T-helper 1 cell treated with Interleukin-12 subunit alpha and Interleukin-12 subunit beta and Interleukin-4 antibody, amounts not matched to agents 30 μg/mL and 1 μg/mL, for 36 hours (primary cell): ENCODE data around the gene ZAR1.
A peak's percentile ranks its signal among the peaks of the same experiment; 100 is the strongest.

Experiments used
- H3K27ac Mint-ChIP-seq: one replicate; pipeline ENCODE4 v1.8.0; 2021; ENCODE audit warnings: mild to moderate bottlenecking, mixed read lengths
- H3K27me3 Mint-ChIP-seq: one replicate; pipeline ENCODE4 v1.8.0; 2021; ENCODE audit warnings: low read depth, mixed read lengths
- H3K36me3 Mint-ChIP-seq: one replicate; pipeline ENCODE4 v1.8.0; 2021; ENCODE audit warnings: low read depth, mixed read lengths
- H3K4me1 Mint-ChIP-seq: one replicate; pipeline ENCODE4 v1.8.0; 2021; ENCODE audit warnings: low read depth, mixed read lengths
- H3K4me3 Mint-ChIP-seq: one replicate; pipeline ENCODE4 v1.8.0; 2021; ENCODE audit warnings: mild to moderate bottlenecking, moderate library complexity, mixed read lengths
- H3K9me3 Mint-ChIP-seq: one replicate; pipeline ENCODE4 v1.8.0; 2021; ENCODE audit warnings: mixed read lengths

Gene ZAR1

DNA sequence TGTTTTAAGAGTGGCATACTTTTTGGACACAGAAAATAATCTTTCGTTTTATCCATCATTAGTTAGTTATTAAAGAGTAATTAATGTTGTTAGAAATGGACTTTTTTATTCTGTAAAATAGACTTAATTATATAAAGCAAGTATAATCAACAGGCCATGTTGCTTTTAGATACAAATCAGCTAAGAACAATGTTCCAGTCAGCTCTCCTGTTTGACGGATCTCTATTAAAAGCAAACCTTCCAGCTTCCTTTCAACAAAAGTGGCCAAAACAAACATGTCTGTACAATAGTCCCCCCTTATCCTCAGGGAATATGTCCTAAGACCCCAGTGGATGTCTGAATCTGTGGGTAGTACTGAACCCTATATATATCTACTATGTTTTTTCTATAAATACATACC lies 11.8 kb upstream of the ZAR1 start:
- Mint-ChIP-seq H3K9me3 (no peaks in the 10 kb centered on the region), H3K4me3 (no peak overlapping the region), H3K36me3 (no peaks in the 10 kb centered on the region), H3K27ac (no peak overlapping the region), H3K4me1 (peaks cover 7% of the 10 kb centered on the region), H3K27me3 (peaks cover 39% of the 10 kb centered on the region)

DNA sequence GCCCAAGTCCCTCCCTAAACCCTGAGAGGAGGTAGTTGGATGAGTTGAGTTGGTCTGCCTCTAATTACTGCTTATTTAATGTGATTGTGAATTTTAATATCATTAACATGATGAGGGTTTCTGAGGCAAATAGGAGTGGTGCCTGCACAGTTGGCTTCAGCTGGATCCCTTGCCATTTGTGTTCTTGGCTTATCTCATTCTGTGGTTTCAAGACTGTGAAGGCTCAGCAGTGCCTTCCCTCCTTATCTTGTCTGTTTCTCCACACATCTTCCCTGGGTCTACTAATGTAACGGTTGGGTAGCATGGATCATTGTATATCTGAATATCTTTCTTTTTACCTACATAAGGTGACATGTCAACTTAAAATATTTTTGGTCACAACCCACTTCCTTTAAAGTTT lies 8.5 kb upstream of the ZAR1 start:
- Mint-ChIP-seq H3K4me1 (peaks cover 19% of the 10 kb centered on the region), H3K9me3 (no peaks in the 10 kb centered on the region), H3K4me3 (no peak overlapping the region), H3K27ac (no peak overlapping the region), H3K36me3 (peaks cover 6% of the 10 kb centered on the region), H3K27me3 (peaks cover 59% of the 10 kb centered on the region)

- Mint-ChIP-seq H3K4me3 (peak within 1 kb of the TSS; percentile 68), H3K9me3 (no peaks in the 10 kb centered on the region), H3K4me1 (peaks cover 19% of the 10 kb centered on the region), H3K36me3 (peaks cover 6% of the 10 kb centered on the region), H3K27ac (no peak within 1 kb of the TSS), H3K27me3 (peaks cover 70% of the 10 kb centered on the region)
Measured at GRCh38 chr4:48483006-48483776, 6.9 kb upstream of the ZAR1 start, which contains the start of gene SLC10A4. SLC10A4 (plus strand) TSS chr4:48483343; CDS start chr4:48483562, 219 bp downstream.

GRCh38 chr4:48483777-48484493 lies 6.1 kb upstream of the ZAR1 start:
- Mint-ChIP-seq H3K4me3 (peak overlapping the region; percentile 68), H3K27ac (no peak overlapping the region), H3K27me3 (peaks cover 73% of the 10 kb centered on the region), H3K4me1 (peaks cover 19% of the 10 kb centered on the region), H3K36me3 (peaks cover 6% of the 10 kb centered on the region), H3K9me3 (no peaks in the 10 kb centered on the region)

DNA sequence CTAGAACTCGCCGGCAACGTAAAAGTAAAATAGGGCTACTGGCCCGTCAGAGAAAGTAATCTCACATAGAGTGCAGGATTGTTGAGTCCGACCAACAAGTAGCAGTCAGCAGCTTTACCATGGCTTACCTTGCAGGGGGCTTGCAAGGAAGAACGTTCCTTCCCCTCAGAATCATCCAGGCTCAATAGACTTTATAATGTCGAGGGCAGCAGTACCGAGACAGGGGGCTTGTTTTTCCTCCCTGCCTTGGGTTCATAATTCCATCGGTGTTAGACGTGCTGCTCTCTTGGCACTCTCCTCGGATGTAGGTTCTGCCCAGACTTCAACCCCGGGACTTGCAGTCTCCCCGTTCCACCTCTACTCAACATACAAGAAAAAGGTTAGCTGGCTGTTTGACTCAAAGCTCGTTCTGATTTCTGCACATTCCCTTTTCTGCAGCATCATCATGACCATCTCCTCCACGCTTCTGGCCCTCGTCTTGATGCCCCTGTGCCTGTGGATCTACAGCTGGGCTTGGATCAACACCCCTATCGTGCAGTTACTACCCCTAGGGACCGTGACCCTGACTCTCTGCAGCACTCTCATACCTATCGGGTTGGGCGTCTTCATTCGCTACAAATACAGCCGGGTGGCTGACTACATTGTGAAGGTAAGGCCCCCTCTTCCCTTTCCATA lies 5.4 kb upstream of the ZAR1 start:
- Mint-ChIP-seq H3K27me3 (peaks cover 80% of the 10 kb centered on the region), H3K27ac (no peak overlapping the region), H3K4me3 (peak overlapping the region; percentile 68), H3K4me1 (peaks cover 19% of the 10 kb centered on the region), H3K9me3 (no peaks in the 10 kb centered on the region), H3K36me3 (peaks cover 6% of the 10 kb centered on the region)

DNA sequence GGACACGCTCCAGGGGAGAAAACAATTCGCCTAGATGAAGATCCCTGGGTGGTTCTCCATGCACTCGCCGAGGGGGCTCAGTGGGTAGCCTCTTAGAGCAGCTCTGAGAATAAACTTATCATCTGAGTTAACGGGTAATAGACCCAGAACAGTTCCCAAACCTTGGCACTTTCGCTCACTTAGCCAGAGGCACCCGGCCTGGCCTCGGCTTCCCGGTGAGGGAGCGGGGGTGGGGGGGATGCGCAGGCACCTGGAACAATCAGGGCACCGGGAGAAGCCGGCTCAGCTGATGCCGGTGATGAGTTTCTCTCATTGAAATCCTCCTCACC lies 405 bp upstream of the ZAR1 start:
- no peak overlapping the region for H3K27ac Mint-ChIP-seq
- H3K4me1 Mint-ChIP-seq = peaks cover 4% of the 10 kb centered on the region
- no peak overlapping the region for H3K4me3 Mint-ChIP-seq
- peaks cover 70% of the 10 kb centered on the region for H3K27me3 Mint-ChIP-seq
- peaks cover 4% of the 10 kb centered on the region for H3K36me3 Mint-ChIP-seq
- H3K9me3 Mint-ChIP-seq = no peaks in the 10 kb centered on the region

- H3K4me1 Mint-ChIP-seq = no peaks in the 10 kb centered on the region
- no peak overlapping the region for H3K4me3 Mint-ChIP-seq
Measured at GRCh38 chr4:48490680-48491513, 845 bp downstream of the ZAR1 start.

DNA sequence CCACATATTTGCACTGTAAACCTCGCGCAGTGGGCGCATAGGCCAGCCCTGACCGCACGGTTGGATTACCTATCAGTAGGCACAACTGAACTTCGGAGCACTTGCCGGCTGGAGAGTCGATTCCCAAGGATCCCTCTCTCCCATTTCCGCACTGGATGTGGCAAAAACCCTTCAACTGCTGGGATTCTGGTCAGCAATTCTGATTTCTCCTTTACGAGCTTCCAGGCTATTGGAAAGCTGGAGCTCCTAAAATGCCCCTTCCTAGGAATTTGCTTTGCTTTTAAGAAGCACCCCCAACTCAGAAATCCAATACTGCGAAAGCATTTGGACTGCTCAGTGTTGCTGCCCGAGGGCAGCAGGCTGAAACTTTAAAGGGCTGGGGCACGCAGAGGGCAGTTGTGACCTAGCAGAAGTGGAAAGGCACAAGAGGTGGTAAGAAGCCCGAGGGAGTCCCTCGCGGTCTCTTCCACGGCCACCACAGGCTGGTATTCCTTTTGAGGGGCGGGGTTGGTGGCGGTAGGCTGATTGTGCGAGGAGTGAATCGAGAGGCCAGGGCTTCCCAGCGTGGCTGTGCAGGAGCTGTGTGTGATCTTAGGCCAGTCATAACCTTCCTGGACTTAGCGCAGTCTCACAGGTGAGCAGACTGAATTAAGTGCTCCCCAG lies 1.6 kb downstream of the ZAR1 start:
- peaks cover 53% of the 10 kb centered on the region for H3K27me3 Mint-ChIP-seq
- H3K4me1 Mint-ChIP-seq = no peaks in the 10 kb centered on the region

More at GRCh38 chr4:48490680-48491513, 845 bp downstream of the ZAR1 start:
- Mint-ChIP-seq H3K27ac (no peak overlapping the region), H3K9me3 (no peaks in the 10 kb centered on the region), H3K27me3 (peaks cover 57% of the 10 kb centered on the region), H3K36me3 (no peaks in the 10 kb centered on the region)

GRCh38 chr4:48493452-48494100 lies 3.5 kb downstream of the ZAR1 start:
- no peak overlapping the region for H3K27ac Mint-ChIP-seq
- no peaks in the 10 kb centered on the region for H3K9me3 Mint-ChIP-seq
- peaks cover under 1% of the 10 kb centered on the region for H3K36me3 Mint-ChIP-seq
- H3K4me1 Mint-ChIP-seq = no peaks in the 10 kb centered on the region
- peaks cover 38% of the 10 kb centered on the region for H3K27me3 Mint-ChIP-seq
- H3K4me3 Mint-ChIP-seq = no peak overlapping the region

More for the DNA sequence above, 1.6 kb downstream of the ZAR1 start:
- Mint-ChIP-seq H3K27ac (no peak overlapping the region), H3K4me3 (no peak overlapping the region), H3K9me3 (no peaks in the 10 kb centered on the region), H3K36me3 (no peaks in the 10 kb centered on the region)

DNA sequence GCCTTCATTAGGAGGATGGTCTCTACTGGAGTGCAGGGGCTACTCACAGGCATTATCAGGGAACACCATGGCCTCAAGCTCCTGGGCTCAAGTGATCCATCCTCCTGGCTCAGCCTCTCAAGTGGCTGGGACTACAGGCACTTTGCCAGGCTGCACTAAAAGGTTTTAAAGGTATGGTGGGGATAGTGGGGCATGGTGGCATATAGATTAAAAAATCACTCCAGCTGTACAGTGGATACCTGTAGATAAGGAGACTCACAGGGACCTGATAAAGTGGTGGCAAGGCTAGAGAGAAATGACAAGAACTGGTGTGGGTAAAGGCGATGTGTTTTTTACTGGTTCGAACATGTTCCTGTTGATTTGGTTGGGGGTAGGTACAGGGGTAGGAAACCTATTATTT lies 5.9 kb downstream of the ZAR1 start:
- no peak overlapping the region for H3K4me3 Mint-ChIP-seq
- peaks cover 4% of the 10 kb centered on the region for H3K4me1 Mint-ChIP-seq
- H3K9me3 Mint-ChIP-seq = no peaks in the 10 kb centered on the region
- no peak overlapping the region for H3K27ac Mint-ChIP-seq
- H3K27me3 Mint-ChIP-seq = peaks cover 23% of the 10 kb centered on the region
- peaks cover 13% of the 10 kb centered on the region for H3K36me3 Mint-ChIP-seq

- Mint-ChIP-seq H3K36me3 (peaks cover 19% of the 10 kb centered on the region), H3K9me3 (no peaks in the 10 kb centered on the region), H3K27me3 (no peaks in the 10 kb centered on the region), H3K27ac (no peak overlapping the region), H3K4me1 (peaks cover 7% of the 10 kb centered on the region), H3K4me3 (no peak overlapping the region)
Measured at GRCh38 chr4:48498895-48499294, 8.8 kb downstream of the ZAR1 start.

DNA sequence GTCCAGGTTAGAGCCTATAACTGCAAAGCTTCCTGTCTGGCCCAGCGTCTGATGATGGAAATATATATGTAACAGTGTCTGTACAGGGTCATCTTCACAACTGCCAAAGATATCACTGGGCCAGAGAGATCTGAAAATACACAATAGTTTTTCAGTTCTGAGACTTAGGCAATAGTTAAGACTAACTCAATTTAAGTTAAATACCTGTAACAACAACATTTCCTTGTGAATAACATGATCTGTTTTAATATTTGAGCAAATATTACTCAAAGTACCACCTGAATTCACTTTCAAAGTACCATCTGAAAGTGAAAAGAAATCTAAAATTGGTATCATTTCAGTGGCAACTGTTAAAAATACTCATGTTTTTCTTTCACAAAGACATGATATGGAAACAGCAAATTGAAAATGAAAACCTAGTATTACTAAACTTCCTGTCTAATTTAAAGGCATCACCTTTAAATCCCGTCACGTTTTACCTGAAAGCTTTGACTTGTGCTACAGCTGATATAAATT lies 9.6 kb downstream of the ZAR1 start:
- H3K4me3 Mint-ChIP-seq = no peak overlapping the region
- H3K9me3 Mint-ChIP-seq = no peaks in the 10 kb centered on the region
- H3K4me1 Mint-ChIP-seq = peaks cover 9% of the 10 kb centered on the region
- no peaks in the 10 kb centered on the region for H3K27me3 Mint-ChIP-seq
- no peak overlapping the region for H3K27ac Mint-ChIP-seq
- H3K36me3 Mint-ChIP-seq = peaks cover 19% of the 10 kb centered on the region
